ENCODE measurements around the gene SERPINB12. TPM values are rescaled to one million over a fixed set of nuclear protein-coding genes. Genes with fewer than 3 reads are reported as not detected.
A peak's percentile ranks its signal among the peaks of the same experiment; 100 is the strongest.

Gene SERPINB12
- total RNA-seq, 1 experiment from 2014 or later: not detected

DNA sequence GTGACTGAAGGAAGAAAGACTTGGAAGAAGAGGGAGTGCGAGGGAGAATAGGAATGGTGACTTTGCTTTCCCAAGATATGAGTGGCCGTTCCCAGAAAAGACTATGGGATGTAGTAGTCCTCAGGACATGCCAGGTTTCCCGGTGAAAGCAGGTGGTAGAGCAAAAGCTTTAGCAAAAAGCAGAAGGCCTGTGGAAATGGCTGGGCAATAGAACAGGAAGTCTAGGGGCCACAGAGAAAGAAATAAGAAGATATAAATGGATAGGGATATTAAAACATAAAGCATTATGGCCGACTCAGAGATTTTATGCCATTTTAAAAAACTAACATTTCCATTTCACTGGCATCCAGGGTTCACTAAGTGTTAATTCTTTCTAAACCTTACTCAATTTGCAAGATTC lies 43.8 kb downstream of the SERPINB12 start:
- Histone ChIP-seq H3K14ac (ENCODE audit: insufficient read depth, low read length) (no peak overlapping the region), H2AFZ (ENCODE audit: low read length) (no peak overlapping the region), H3K79me1 (ENCODE audit: insufficient read depth, low read depth, low read length, poor library complexity, severe bottlenecking) (no peaks in the 10 kb centered on the region), H3K4me2 (ENCODE audit: insufficient read depth, insufficient read length, low read length) (no peak overlapping the region), H3K27ac (ENCODE audit: insufficient read length, low read depth, low read length) (no peak overlapping the region), H3K23ac (ENCODE audit: insufficient read length, low read depth, low read length) (no peak overlapping the region), H2BK12ac (ENCODE audit: insufficient read length, low read depth, low read length) (no peak overlapping the region), H3K18ac (ENCODE audit: insufficient read length, low read depth, low read length) (no peak overlapping the region), H3K4me1 (ENCODE audit: insufficient read depth, low read length) (no peaks in the 10 kb centered on the region), H4K20me1 (ENCODE audit: control insufficient read depth, insufficient read depth, insufficient read length) (no peaks in the 10 kb centered on the region), H2AK5ac (ENCODE audit: insufficient read length, low read length) (no peak overlapping the region), H3K4ac (ENCODE audit: low read depth, low read length) (no peak overlapping the region), H3T11ph (ENCODE audit: low read length) (no peak overlapping the region), H4K8ac (replicated peaks; ENCODE audit: insufficient read length, low read depth, low read length) (no peak overlapping the region), H4K5ac (ENCODE audit: insufficient read length, low read depth, low read length) (no peak overlapping the region), H3K79me2 (ENCODE audit: insufficient read depth, low read length) (no peaks in the 10 kb centered on the region), H2BK5ac (ENCODE audit: insufficient read length, low read length) (no peak overlapping the region), H4K91ac (ENCODE audit: insufficient read length, low read depth, low read length) (no peak overlapping the region), H3K56ac (ENCODE audit: insufficient read length, low read depth, low read length) (no peak overlapping the region), H2BK15ac (ENCODE audit: low read depth, low read length) (no peak overlapping the region), H3K9me3 (ENCODE audit: control insufficient read depth, low read depth, low read length) (no peaks in the 10 kb centered on the region), H2BK120ac (ENCODE audit: low read depth, low read length, poor library complexity, severe bottlenecking) (no peak overlapping the region), H3K23me2 (ENCODE audit: insufficient read length, low read depth, low read length, poor library complexity, severe bottlenecking) (no peaks in the 10 kb centered on the region), H3K27me3 (ENCODE audit: insufficient read depth, low read length) (no peaks in the 10 kb centered on the region), H3K9ac (ENCODE audit: extremely low read depth, insufficient read length, low read length) (no peak overlapping the region), H2BK20ac (ENCODE audit: low read depth, low read length, poor library complexity, severe bottlenecking) (no peak overlapping the region)
- H3K9me3 Mint-ChIP-seq: no peaks in the 10 kb centered on the region
- H3K4me1 Mint-ChIP-seq: peaks cover 0 to 6% of the 10 kb centered on the region in 2 experiments; a peak in 2 of 4 replicates
- H3K27me3 Mint-ChIP-seq (ENCODE audit: low read depth): peaks cover 2% of the 10 kb centered on the region
- no peak for DNase-seq
- TF ChIP-seq, protein P1, sequence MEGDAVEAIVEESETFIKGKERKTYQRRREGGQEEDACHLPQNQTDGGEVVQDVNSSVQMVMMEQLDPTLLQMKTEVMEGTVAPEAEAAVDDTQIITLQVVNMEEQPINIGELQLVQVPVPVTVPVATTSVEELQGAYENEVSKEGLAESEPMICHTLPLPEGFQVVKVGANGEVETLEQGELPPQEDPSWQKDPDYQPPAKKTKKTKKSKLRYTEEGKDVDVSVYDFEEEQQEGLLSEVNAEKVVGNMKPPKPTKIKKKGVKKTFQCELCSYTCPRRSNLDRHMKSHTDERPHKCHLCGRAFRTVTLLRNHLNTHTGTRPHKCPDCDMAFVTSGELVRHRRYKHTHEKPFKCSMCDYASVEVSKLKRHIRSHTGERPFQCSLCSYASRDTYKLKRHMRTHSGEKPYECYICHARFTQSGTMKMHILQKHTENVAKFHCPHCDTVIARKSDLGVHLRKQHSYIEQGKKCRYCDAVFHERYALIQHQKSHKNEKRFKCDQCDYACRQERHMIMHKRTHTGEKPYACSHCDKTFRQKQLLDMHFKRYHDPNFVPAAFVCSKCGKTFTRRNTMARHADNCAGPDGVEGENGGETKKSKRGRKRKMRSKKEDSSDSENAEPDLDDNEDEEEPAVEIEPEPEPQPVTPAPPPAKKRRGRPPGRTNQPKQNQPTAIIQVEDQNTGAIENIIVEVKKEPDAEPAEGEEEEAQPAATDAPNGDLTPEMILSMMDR (conservative IDR thresholded peaks at IDR 0.05): no peak
- H3K4me3 Mint-ChIP-seq: no peak overlapping the region
- H3K27ac Mint-ChIP-seq: peak overlapping the region in 1 of 3 experiments; percentile 40; a peak in 1 of 7 replicates
- no peaks in the 10 kb centered on the region for H3K36me3 Mint-ChIP-seq (ENCODE audit: insufficient read depth in 1 of 3, low read depth in 3 of 3)
- no CpG with 5 or more reads among the region's 4 CpGs for WGBS (ENCODE audit: extremely low coverage, insufficient read length, low lambda C conversion rate)
